ENCODE results near the gene TASL. TPM values are rescaled to one million over a fixed set of nuclear protein-coding genes. Genes with fewer than 3 reads are reported as not detected.

Gene TASL
- total and polyA plus RNA-seq, 2 donors (not counting 3 experiments of a cell fraction or from before 2014, with no cell fraction given) = not detected

- H3K4me3 ChIP-seq (replicated peaks in 1 of 3; ENCODE audit: insufficient read depth in 1 of 3, low read depth in 1 of 3, low read length in 3 of 3) = no peak overlapping the region
- intact Hi-C loops (cut with micrococcal nuclease) = no loop called here
- FAIRE-seq (no peak), DNase-seq (ENCODE audit: low read depth, low spot score) (no peak)
- H3K9me3 ChIP-seq (replicated peaks; ENCODE audit: control insufficient read depth, insufficient read depth, low read length) = no peaks in the 10 kb centered on the region
- no TSS peak for BruUV-seq (replicated peaks)
- no peaks in the 10 kb centered on the region for H3K4me1 ChIP-seq (ENCODE audit: control insufficient read depth, extremely low read depth, insufficient read depth, low read length)
- ChIA-PET CTCF (no interaction called here), POLR2A (no interaction called here)
- TF ChIP-seq GATA2 (IDR thresholded peaks at IDR 0.05; ENCODE audit: insufficient read depth, insufficient read length, low read depth, low read length) (no peak), EZH2 (IDR thresholded peaks at IDR 0.05; ENCODE audit: borderline replicate concordance, low read depth, low read length, severe bottlenecking) (no peak), MAX (IDR thresholded peaks at IDR 0.05; ENCODE audit: insufficient read depth, insufficient read length) (no peak), MYC (IDR thresholded peaks at IDR 0.05; ENCODE audit: low read depth, low read length) (no peak), JUN (IDR thresholded peaks at IDR 0.05; ENCODE audit: borderline replicate concordance, insufficient read depth, insufficient read length, low read depth) (no peak), FOS (IDR thresholded peaks at IDR 0.05; ENCODE audit: borderline replicate concordance, insufficient read depth, low read length) (no peak), POLR2AphosphoS5 (IDR thresholded peaks at IDR 0.05; ENCODE audit: insufficient read depth, low read depth, low read length) (no peak)
- no peak overlapping the region for H3K4me2 ChIP-seq (ENCODE audit: insufficient read depth, low read length)
- no peak overlapping the region for H3K27ac ChIP-seq (ENCODE audit: insufficient read depth, low read depth, low read length)
- H3K79me2 ChIP-seq (ENCODE audit: control insufficient read depth, insufficient read depth, low read length) = no peaks in the 10 kb centered on the region
- H3K9ac ChIP-seq (replicated peaks; ENCODE audit: extremely low read depth, insufficient read depth, low read length) = no peak overlapping the region
- no peaks in the 10 kb centered on the region for H3K27me3 ChIP-seq (ENCODE audit: control insufficient read depth in 2 of 2, insufficient read depth in 2 of 2, low read length in 2 of 2)
- H2AFZ ChIP-seq (ENCODE audit: low read depth, low read length) = no peak overlapping the region
- H4K20me1 ChIP-seq (replicated peaks; ENCODE audit: control insufficient read depth, extremely low read depth, insufficient read depth, low read length) = no peaks in the 10 kb centered on the region
- dilution Hi-C loops (cut with MboI; ENCODE audit: extremely low pct_ligation_motif_present, low sequenced_read_pairs) = no loop called here
- no peaks in the 10 kb centered on the region for H3K9me1 ChIP-seq (replicated peaks; ENCODE audit: control insufficient read depth, extremely low read depth, insufficient read depth, low read length)
- H3K36me3 ChIP-seq (ENCODE audit: control insufficient read depth in 2 of 2, extremely low read depth in 1 of 2, insufficient read depth in 2 of 2, low read length in 2 of 2) = no peaks in the 10 kb centered on the region
Measured at GRCh38 chrX:30618160-30618765, 40.7 kb upstream of the TASL start.

- Histone ChIP-seq H3K9ac (replicated peaks; ENCODE audit: extremely low read depth, insufficient read depth, low read length) (no peak overlapping the region), H3K9me1 (replicated peaks; ENCODE audit: control insufficient read depth, extremely low read depth, insufficient read depth, low read length) (no peaks in the 10 kb centered on the region), H2AFZ (ENCODE audit: low read depth, low read length) (no peak overlapping the region), H3K27me3 (ENCODE audit: control insufficient read depth in 2 of 2, insufficient read depth in 2 of 2, low read length in 2 of 2) (no peaks in the 10 kb centered on the region), H3K27ac (ENCODE audit: insufficient read depth, low read depth, low read length) (no peak overlapping the region), H3K4me3 (replicated peaks in 1 of 3; ENCODE audit: insufficient read depth in 1 of 3, low read depth in 1 of 3, low read length in 3 of 3) (no peak overlapping the region), H3K36me3 (ENCODE audit: control insufficient read depth in 2 of 2, extremely low read depth in 1 of 2, insufficient read depth in 2 of 2, low read length in 2 of 2) (no peaks in the 10 kb centered on the region), H3K79me2 (ENCODE audit: control insufficient read depth, insufficient read depth, low read length) (no peaks in the 10 kb centered on the region), H3K9me3 (replicated peaks; ENCODE audit: control insufficient read depth, insufficient read depth, low read length) (no peaks in the 10 kb centered on the region), H4K20me1 (replicated peaks; ENCODE audit: control insufficient read depth, extremely low read depth, insufficient read depth, low read length) (no peaks in the 10 kb centered on the region), H3K4me2 (ENCODE audit: insufficient read depth, low read length) (no peak overlapping the region), H3K4me1 (ENCODE audit: control insufficient read depth, extremely low read depth, insufficient read depth, low read length) (no peaks in the 10 kb centered on the region)
- no peak for TF ChIP-seq CTCF (IDR thresholded peaks at IDR 0.05; ENCODE audit: extremely low read depth in 1 of 2, insufficient read depth in 1 of 2, low read depth in 1 of 2, low read length in 2 of 2)
- TF ChIP-seq MAX (IDR thresholded peaks at IDR 0.05; ENCODE audit: insufficient read depth, insufficient read length) = no peak
- TF ChIP-seq POLR2A (IDR thresholded peaks at IDR 0.05; ENCODE audit: low read depth, low read length) = no peak
- no peak for TF ChIP-seq GATA2 (IDR thresholded peaks at IDR 0.05; ENCODE audit: insufficient read depth, insufficient read length, low read depth, low read length)
- TF ChIP-seq MYC (IDR thresholded peaks at IDR 0.05; ENCODE audit: low read depth, low read length) = no peak
- TF ChIP-seq EZH2 (IDR thresholded peaks at IDR 0.05; ENCODE audit: borderline replicate concordance, low read depth, low read length, severe bottlenecking) = no peak
- TF ChIP-seq FOS (IDR thresholded peaks at IDR 0.05; ENCODE audit: borderline replicate concordance, insufficient read depth, low read length) = no peak
- no peak for TF ChIP-seq JUN (IDR thresholded peaks at IDR 0.05; ENCODE audit: borderline replicate concordance, insufficient read depth, insufficient read length, low read depth)
- no peak for DNase-seq (ENCODE audit: low read depth, low spot score)
- ChIA-PET POLR2A (no interaction called here), CTCF (no interaction called here)
- no TSS peak for BruUV-seq (replicated peaks)
- dilution Hi-C loops (cut with MboI; ENCODE audit: extremely low pct_ligation_motif_present, low sequenced_read_pairs) (no loop called here), intact Hi-C loops (cut with micrococcal nuclease) (no loop called here)
- no peak for FAIRE-seq
Measured at GRCh38 chrX:30615229-30615628, 37.7 kb upstream of the TASL start.

Data from endothelial cell of umbilical vein (primary cell).